CD4-positive, alpha-beta T cell treated with Interleukin-15 for 1 hour (primary cell): ENCODE measurements around the gene HAGH.

Experiments used
- DNase-seq: peaks from one replicate; pipeline ENCODE4 v3.0.0-alpha.2; 2020

HAGH gene

DNA sequence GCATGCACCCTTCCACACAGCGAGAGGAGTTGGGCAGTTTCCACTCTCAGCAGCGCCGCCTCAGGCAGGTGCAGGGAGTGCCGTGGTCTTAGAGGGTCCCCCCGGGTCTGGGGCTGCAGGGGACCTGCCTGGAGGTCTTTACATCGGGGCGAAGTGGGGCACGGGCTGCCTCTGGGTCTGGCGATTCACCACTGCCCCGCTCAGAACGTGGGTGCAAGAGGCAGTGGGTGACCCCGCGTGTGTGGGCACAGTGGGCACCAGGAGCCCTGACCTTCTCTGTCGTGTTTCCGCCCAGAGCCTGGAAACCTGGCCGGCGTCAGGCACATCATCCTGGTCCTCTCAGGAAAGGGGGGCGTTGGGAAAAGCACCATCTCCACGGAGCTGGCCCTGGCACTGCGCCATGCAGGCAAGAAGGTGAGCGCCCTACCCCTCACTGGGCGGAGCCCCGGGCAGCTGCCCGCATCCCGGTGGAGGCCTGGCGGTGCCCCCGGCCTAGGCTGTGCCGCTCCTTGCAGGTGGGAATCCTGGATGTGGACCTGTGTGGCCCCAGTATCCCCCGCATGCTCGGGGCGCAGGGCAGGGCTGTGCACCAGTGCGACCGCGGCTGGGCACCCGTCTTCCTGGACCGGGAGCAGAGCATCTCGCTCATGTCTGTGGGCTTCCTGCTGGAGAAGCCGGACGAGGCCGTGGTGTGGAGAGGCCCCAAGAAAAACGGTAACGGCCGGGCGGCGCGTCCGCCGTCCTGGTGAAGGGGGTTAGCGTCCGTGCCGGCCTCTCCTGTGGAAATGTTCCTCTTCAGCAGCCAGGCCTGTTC is 40.2 kb downstream of the HAGH start:
- no peak for DNase-seq

DNA sequence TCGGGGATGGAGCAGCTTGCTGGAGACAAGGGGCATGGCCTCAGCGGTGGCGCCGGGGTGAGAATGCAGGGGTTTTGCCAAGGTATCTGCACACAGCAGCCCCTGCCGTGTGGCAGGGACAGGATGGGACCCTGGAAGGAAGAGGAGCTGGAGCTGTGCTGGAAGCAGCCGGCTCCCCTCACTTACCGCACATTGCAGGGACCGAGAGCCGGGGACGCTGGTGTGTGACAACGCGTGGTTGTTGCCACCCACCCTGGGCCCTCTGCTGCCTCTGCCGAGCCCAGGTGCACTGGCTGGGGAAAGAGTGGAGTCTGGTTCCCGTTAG is 40.8 kb downstream of the HAGH start:
- DNase-seq: no peak

DNA sequence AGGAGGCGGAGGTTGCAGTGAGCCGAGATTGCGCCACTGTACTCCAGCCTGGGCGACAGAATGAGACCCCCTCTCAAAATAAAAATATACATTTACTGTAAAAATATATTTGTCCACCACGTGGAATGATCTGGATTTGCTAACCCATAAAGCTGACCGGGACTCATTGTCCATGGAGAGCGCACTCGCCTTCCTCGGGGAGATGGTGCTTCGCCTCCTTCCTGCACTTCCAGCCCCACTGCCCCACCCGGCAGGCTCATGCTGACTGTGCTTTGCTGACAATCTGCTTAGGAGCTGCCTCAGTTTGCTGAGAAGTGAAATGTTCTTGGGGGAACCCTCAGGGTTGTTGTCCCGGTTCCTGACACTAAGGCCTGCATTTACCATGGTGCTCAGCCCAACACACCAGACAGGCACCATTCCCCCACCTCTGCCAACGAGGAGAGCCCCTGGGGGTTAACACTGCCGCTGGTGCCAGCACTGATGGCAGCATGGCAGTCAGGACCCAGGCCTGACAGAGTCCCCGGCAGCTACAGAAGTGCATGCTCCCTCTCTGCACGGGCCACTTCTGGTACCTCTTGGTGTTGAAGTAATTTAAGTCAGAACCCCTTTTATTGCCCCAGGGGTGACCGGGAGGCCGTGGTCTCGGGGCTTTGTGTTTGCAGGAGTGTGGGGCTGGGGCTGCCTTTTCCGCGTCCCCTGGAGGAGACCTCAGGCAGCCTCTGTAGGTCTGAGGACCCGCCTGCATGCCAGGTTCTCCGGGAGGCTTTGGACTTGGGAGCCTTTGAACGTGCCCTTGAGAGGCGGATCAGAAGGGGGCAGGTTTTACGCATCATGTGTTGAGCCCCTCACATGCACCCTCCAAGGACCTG is 41.4 kb downstream of the HAGH start:
- no peak for DNase-seq

DNA sequence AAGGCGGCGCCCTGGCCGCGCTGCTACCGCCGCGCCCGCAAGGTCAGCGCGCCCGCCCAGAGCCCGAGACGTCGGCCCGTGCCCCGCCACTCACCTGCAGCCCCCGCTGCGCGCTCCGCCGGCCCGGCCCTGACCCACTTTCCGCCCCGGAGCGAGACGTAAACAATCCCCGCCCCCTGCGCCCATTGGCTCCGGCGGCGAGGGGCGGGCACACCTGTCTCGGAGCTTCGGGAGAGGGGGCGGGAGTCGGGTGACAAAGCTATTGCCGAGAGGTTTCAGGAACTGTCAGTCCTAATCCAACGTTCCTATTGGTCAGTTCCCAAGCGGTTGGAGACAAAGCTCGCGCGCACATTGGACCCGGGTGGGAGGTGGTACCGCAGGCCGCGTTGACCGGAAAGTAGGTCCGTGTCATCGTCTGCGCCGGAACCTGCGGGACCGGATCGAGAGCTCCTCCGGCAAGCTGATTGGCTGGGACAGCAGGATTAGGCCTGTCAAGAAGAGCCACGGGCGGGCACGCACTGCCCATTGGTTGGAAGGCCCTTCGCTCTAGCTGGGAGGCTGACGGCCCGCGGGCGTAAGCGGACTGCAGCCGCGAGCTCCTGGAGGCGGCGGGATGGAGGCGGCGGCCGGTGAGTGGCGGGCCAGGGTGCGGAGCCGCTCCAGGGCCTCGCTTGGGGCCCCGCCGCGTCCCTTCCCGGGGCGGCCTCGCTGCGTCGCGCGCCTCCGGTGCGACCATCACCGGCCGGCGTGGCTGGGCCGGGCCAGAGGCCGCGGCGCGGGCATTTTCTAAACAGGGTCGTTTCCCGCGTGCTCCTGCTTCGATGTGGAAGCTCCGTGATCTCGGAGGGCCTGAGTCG is 44.0 kb downstream of the HAGH start, which contains the start of the genes NUBP2 and SPSB3:
TSS of gene NUBP2 (plus strand) at position 553 of the 857 bp plus-strand sequence. CDS start at position 614, 61 bp downstream.
TSS of gene SPSB3 (minus strand) at position 164 of the 857 bp plus-strand sequence. CDS start 1,088 bp downstream, outside the sequence.
- peak; percentile 100 for DNase-seq

DNA sequence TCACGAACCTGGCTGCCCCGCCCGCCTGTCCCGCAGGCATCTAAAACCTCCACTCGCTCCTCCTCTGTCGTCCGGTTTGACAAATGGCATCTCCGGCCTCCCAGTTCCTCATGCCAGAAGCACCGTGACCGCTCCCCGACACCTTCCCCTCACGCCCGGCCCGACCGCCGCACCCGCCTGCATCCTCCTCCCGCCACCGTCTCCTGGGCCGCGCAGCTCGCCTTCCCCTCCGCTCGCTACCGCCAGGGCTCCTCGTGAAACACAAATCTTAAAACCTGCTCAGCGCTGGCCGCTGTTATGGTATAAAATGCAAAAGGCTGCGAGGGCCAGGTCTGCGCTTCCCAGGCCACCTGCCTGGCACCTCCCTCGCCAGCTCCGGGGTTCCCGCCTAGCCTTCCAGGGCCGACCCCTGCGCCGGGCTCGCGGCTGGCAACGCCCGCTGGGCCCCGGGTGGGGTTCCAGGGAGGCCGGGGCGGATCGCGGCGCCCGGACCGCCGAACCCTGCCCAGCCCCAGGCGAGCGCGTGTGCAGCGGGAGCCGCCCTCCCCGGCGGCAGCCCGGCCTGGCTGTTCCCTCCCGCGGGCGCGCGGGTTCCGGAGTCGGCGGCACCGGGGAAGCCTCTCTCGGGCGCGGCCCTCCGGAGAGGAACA is 44.7 kb downstream of the HAGH start:
- DNase-seq: no peak

DNA sequence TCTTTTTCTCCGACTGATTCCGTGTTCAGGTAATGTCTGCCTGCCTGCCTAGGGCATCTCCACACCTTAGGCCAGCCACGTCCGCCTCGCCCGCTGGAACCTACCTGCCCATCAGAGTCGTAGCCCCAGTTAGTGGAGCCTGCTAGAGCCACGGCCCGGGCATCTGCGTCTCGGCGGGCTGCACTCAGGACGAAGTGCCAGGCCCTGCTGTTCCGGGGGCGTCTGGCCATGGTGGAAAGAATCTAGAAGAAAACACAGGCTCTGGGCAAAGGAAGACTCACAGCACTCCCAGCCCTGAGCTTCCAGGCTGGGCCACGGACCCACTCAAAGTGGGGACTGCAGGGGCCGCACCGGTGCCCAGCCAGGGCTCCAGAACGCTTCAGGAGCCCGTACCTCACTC is 45.4 kb downstream of the HAGH start:
- no peak for DNase-seq

DNA sequence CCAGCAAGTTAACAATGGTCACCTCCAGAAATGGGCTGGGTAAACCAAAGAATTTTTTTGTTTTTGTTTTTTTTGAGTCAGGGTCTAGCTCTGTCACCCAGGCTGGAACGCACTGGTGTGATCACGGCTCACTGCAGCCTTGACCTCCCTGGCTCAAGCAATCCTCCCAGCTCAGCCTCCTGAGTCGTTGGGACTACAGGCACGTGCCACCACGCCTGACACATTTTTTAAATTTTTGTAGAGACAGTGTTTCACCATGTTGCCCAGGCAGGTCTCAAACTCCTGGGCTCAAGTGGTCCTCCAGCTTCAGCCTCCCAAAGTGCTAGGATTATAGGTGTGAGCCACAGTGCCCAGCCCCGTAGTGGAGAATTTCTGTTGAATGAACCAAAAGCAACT is 46.0 kb downstream of the HAGH start:
- no peak for DNase-seq

DNA sequence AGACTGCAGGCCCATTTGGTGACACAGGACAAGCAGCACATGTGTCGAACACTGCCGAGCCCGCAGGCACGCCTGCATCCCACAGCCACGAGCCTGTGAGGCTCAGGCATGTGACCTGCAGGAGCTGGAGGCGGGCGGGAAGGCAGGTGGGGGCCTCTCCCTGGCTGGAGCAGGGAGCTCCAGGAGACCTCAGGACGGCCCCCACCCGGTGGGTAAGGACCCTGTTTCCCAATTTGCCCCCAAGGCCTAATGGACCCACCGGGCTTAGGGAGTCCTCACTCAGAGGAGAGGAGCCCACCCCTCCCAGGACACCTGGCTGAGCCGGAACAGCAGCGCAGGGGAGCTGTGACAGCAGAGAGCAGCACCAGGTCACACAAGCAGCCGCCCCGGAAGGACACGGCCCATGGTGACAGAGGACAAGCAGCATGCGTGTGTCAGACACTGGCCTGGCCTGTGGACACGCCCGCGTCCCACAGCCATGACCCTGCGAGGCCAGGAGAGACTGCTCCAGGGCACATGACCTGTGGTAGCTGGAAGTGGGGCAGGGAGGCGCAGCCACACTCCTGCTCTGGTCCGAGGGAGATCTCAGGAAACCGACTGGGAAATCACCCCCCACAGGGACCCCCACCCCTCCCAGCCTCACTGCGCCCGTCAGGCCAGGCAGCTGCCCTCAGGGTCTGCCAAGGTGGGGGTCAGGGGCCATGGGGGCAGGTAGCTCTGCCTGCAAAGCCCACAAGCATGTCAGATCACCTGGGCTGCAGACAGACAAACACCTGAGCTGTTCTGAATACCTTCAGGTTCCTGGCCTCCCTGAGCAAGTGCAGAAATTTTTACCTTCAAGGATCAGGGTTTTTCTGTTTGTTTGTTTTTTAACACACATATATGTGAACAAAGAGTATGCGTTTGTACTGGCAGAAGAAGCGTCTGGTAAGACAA is 46.6 kb downstream of the HAGH start:
- DNase-seq: no peak

DNA sequence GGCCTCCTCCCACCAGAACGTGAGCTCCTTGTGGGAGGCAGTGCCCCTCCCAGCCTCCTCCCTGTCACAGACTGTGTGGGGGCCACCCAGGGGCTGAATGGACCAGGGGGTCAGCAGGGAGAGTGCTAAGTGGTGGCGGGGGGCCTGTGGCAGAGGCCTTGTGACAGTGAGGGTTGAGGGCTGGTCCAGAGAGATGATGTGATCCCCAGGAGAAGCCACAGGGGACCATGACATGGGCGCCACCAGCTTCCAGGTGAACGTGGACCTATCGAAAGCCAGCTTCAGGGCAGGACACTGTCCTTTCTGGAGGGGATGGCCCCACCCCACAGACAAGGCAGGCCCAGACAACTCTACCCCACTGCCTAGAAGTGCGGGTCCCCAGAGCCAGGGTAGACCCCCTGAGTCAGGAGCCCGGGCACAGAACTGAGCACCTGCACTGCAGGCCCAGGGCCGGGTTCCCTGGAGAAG is 47.4 kb downstream of the HAGH start:
- no peak for DNase-seq

DNA sequence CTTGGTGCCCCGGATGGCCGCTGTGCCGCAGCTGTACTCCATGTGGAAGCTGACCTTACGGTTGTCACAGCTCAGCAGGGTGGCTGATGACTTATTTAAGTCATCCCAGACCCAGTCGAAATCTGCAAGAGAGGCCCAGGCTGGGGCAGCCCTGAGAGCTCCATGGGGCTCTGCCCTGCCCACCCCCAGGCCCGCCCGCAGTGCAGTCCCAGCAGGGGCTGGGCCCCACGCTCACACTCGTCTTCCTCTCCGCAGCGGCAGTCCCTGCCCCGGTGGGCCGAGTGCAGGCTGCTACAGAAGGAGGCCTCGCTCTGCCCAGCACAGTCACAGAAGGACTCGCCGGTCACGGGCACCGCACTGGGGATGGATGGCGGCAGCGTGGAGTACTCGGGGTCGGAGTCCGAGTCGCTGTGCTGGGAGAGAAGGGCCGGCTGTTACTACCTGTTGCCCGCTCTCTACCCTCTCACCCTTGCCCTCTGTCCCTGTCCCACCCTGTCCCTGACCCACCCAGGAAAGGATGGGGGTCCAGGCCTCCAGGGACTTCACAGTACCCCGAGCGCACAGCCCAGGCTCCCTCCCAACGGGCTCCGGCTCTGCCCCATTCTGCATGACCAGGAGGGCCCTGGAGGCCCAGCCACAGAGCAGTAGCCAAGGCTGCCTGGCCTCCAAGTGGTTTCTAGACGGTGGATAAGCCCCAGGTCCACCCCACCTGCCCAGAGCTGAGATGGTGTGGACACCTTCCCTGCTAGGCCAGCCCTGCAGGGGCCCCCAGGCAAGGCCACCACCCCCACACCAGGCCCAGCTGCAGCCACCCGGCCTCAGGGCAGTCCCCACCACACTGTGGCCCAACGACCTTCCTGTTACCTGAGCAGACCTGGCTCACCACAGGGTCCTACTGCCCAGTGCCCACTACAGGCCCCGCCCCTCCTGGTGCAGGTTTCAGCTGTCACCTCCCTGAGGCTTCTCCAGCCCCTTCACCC is 48.1 kb downstream of the HAGH start:
- DNase-seq: no peak

DNA sequence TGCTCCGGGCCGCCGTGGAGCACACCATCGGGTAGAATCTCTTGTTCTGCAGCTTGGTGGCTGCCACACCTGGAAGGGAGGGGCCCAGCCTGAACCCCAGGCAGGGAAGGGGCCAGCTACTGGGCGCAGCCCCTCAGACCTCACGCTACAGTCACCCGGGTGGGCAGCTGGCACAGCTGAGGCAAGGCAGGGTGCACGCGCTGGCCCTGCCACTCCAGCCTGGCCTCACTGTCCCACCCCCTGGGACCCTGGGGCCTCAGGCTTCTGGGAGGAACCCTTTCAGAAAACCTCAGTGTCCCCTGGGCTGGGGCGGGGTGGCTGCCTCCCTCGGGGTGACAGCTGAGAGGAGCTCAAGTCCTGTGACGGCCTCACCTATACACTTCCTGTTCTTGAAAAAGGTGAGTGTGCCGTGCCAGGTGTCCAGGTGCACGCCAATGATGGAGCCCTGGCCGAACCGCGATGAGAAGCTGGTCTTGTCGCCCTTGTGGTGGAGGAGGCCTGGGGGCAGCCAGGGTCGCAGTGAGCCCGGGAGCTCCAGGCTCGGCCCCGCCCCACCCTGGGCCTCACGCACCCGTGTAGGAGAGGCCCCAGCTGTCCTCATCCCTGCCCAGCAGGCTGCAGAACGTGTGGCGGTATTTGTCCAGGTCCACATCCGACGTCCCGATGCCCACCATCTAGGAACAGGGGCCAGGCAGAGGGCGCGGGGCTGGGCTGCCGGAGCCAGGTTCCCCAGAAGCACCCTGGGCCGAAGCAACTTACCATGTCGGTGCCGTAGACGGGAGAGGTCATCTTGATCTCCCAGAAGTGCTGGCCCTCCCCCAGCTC is 49.0 kb downstream of the HAGH start:
- DNase-seq: no peak

DNA sequence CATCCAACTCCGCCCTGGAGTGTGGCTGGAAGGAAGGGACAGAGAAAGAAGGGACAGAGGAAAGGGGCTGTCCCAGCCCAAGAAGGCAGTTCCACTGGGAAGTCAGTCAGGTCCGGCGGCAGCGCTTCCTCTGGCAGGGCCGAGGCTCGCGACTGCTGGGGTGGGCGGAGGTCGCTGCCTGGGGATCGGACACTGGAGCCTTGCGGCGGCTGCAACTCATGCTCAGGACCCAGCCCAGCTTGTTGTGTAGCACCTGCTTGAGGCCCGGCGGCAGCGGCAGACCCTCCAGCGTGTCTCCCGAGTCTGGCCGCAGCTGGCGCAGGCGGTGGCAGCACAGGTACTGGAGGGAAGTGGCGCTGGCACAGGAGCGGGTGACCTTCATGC is 49.6 kb downstream of the HAGH start:
- DNase-seq: no peak

DNA sequence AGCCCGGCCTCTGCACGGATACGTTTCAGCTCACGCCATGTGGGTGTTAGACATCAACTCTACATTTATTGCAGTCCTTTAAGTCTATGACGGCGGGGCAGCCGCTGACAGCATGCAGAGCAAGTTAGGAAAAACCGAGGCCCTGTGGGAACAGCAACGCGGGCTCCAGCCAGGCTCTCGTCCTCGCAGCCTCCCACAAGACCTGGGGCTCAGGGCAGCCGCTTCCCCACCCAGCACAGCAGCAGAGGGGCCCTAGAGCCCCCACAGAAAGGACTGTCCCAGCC is 50.0 kb downstream of the HAGH start:
- DNase-seq: no peak

DNA sequence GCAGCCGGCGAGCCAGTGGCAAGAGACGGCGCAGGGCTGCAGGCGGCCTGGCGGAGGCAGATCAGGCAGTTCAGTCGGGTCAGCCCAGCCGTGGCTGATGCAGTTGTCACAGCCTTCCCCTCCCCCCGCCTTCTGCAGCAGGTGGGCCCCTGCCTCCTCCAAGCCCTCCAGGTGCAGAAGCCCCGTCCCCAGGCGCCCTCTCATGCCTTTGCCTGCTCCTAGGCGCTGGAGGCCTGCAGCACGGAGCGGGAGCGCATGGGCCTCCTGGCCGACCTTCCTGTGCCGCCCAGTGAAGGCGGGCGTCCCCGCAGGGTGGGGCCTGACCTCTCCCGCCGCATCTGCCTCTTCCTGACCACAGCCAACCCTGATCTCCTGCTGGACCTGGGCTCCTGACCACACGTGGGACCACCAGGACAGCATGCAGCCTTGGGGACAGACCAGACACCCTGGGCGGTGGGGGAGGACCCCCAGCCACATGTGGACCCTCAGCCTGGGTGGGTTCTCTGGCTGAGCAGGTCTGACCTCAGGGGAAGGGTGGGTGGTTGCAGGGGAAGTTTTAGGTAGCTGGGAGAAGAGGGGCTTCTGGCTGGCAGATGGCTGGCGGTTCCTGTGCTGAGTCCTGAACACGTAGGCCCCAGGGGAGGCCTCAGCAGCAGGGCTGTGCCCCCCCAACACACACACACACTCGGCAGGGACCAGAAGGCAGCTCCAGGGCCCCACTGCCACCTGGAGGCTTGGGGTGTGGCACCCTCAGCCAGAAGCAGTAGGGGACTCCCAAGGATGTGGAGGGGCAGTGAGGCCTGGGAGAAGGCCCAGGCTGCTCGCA is 50.6 kb downstream of the HAGH start:
- DNase-seq: no peak

DNA sequence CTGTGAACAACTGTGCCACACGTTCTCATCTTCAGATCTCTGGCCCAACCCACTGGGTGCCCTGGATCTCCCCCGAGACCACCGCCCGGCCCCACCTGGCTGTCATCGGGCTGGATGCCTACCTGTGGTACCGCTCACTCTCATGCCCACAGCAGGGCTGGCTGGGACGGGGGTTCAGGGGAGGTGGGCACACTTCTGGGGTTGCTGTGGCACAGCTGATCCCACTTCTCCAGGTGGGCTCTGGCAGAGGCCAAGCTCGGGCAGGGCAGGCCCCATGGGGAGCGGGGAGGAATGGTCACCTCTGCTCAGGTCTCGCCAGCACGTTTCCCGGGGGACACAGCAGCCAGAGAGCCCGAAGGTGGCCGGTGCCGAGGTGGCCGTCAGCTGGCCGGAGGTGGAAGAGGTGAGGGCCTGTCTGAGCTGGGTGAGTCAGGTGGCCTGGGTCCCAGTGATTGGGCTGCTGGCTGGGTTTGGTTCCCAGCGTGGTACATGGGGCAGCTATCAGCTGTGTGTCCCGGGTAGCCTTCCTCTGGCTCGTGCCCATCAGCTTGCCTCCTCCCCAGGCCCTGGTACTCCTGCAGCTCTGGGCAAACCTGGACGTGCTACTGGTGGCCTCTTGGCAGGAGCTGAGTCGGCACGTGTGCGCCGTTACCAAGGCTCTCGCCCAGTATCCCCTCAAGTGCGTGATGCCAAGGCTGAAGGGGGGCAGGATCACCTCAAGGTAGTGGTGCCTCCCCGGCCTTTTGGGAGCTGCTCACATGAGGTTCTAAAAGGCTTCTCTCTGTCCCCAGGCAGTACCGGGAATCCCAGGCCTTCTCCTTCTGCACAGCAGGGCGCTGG is 51.4 kb downstream of the HAGH start:
- DNase-seq: no peak

DNA sequence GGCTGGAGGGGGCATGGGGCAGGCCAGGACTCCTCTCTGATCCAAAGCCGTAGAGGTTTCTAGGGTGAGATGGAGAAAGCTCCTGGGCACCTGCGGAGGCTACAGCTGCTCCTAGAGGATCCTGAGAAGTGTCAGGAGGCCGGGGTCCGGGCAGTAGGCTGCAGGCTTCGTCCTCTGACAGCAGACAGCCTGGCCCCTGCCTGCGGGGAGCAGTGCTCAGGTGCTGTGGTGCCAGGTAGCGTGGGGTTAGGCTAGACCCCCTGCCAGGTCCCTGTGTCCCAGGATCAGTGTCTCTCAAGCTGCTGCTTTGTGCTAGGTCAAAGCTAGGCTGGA is 52.2 kb downstream of the HAGH start:
- DNase-seq: no peak

DNA sequence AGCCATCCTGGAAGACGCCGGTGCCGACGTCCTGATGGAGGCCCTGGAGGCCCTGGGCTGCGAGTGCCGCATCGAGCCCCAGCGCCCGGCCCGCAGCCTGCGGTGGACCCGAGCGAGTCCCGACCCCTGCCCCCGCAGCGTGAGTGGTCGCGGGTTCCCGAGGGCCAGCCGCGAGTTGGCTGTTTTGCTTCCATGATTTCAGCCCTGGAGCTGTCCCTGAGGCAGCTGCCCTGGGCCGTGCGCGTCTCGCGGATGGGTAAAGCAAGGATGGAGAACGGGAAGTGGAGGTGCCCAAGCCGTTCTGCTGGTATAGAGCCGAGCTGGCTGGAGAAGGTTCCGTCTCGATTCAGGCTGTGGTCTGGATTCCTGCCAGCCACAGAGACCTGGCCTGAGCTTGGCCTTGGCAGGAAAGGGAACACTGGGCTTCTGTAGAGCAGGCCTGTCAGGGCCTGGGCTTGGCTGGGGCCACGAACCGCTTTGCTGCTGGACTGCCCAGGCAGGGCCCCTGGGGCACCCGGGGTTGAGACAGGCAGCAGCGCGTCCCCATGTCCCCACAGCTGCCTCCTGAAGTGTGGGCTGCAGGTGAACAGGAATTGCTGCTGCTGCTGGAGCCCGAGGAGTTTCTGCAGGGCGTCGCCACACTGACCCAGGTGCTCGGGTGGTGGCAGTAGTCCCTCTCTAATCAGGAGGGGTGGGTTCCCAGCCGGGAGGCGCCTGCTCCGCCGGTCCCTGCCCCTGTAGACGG is 52.8 kb downstream of the HAGH start:
- no peak for DNase-seq
